ENCODE data around the gene SERPINB6.
"Not testable (repeated sequence)": the region's sequence is repeated elsewhere in the genome, so short reads cannot be mapped to it uniquely, and the experiment has no call there.

SERPINB6 gene

DNA sequence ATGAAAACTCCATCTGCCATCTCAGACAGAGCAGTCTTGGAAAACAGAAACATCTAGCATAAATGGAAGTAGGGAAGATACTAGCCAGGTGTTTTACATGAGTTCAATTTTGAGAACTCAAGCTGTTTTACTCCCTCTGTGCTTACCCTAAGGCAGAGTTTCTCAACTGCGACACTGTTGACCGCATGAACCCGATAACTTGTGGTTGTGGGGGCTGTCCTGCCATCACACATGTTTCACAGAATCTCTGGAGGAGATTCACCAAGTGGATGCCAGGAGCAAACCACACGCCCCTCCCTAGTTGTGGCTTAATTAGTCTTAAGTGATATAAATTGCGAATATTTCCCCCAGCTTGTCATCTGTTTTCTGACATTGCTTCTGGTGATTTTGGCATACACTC lies 2.3 kb upstream of the SERPINB6 start:
- TF ChIP-seq CTCF (conservative IDR thresholded peaks at IDR 0.05) = no peak
- no peak for TF ChIP-seq ZFX (IDR thresholded peaks at IDR 0.05)

GRCh38 chr6:2973180-2973579 lies 1.8 kb upstream of the SERPINB6 start:
- H3K27ac ChIP-seq = not testable (repeated sequence)

More for the DNA sequence above, 2.3 kb upstream of the SERPINB6 start:
- H3K27ac ChIP-seq = no peak overlapping the region

DNA sequence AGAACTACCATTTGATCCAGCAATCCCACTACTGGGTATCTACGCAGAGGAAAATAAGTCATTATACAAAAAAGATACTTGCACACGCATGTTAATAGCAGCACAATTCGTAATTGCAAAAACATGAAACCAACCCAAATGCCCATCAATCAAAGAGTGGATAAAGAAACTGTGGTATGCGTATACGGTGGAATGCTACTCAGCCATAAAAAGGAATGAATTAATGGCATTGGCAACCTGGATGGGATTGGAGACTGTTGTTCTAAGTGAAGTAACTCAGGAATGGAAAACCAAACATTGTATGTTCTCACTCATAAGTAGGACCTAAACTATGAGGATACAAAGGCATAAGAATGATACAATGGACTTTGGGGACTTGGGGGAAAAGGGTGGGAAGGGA lies 1.3 kb upstream of the SERPINB6 start:
- not testable (repeated sequence) for H3K27ac ChIP-seq

- peak overlapping the region; percentile 81 for H3K27ac ChIP-seq
Observed at GRCh38 chr6:2972219-2972487, 786 bp upstream of the SERPINB6 start.

- TF ChIP-seq CTCF (conservative IDR thresholded peaks at IDR 0.05) = no peak
- TF ChIP-seq ZFX (IDR thresholded peaks at IDR 0.05) = peak; percentile 64
- peak overlapping the region; percentile 81 for H3K27ac ChIP-seq
Observed at GRCh38 chr6:2970753-2971419, 481 bp downstream of the SERPINB6 start.

GRCh38 chr6:2970034-2970685 lies 1.2 kb downstream of the SERPINB6 start:
- TF ChIP-seq CTCF (conservative IDR thresholded peaks at IDR 0.05) = no peak
- TF ChIP-seq ZFX (IDR thresholded peaks at IDR 0.05) = no peak
- peak overlapping the region; percentile 81 for H3K27ac ChIP-seq

DNA sequence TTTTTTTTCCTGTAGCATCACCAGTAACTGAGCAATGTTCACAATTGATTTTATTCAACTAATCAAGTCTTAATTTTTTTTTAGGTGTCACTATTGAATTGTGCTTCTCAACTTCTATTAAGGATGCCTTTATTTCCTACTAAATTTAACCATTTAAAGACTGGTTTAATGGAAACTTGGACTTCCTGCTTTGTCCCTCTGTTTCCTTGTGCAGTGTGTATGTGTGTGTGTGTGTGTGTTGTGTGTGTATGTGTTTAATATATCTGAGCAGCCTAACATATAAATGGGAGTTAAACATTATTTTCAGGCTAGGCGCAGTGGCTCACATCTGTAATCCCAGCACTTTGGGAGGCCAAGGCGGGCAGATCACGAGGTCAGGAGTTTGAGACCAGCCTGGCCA lies 1.8 kb downstream of the SERPINB6 start:
- no peak overlapping the region for H3K27ac ChIP-seq
- TF ChIP-seq CTCF (conservative IDR thresholded peaks at IDR 0.05) (no peak), ZFX (IDR thresholded peaks at IDR 0.05) (no peak)

- TF ChIP-seq ZFX (IDR thresholded peaks at IDR 0.05) (no peak), CTCF (conservative IDR thresholded peaks at IDR 0.05) (no peak)
- H3K27ac ChIP-seq = no peak overlapping the region
Observed at GRCh38 chr6:2968600-2969135, 2.7 kb downstream of the SERPINB6 start.

DNA sequence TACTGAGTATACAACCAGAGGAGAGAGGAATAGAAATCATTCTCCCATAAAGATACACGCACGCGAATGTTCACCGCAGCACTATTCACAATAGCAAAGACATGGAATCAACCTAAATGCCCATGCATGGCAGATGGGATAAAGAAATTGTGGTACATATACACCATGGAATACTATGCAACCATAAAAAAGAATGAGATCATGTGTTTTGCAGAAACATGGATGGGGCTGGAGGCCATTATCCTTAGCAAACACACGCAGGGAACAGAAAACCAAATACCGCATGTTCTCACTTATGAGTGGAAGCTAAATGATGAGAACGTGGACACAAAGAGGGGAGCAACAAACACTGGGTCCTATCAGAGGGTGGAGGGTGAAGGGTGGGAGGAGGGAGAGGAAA lies 3.4 kb downstream of the SERPINB6 start:
- no peak overlapping the region for H3K27ac ChIP-seq
- TF ChIP-seq ZFX (IDR thresholded peaks at IDR 0.05) = no peak
- no peak for TF ChIP-seq CTCF (conservative IDR thresholded peaks at IDR 0.05)
